PC-3 (cell line): ENCODE data around the gene CFAP410. TPM values are rescaled to one million over a fixed set of nuclear protein-coding genes. Genes with fewer than 3 reads are reported as not detected.

ENCODE experiments used
- ATAC-seq: fragments of 200-7000 bp; cut with Tn5 transposase; 2 replicates; pipeline ENCODE4 v1.9.1; 2020; ENCODE audit warnings: mild to moderate bottlenecking, moderate library complexity
- BruUV-seq: library from RNA; stranded (reverse); fragments of 400-500 nt; replicated peaks from 2 replicates; lab custom pipeline; 2021; lab: Mats Ljungman, UMichigan
- CTCF ChIA-PET: fragments of 300-600 bp; sonication (Branson Sonifier 250); formaldehyde crosslinking; loops from one replicate; lab custom pipeline; 2022; ENCODE audit warnings: antibody characterized with exemption; lab: Charles Lee
- POLR2A ChIA-PET: fragments of 300-600 bp; sonication (Branson Sonifier 250); formaldehyde crosslinking; loops from one replicate; lab custom pipeline; 2022; ENCODE audit warnings: antibody characterized with exemption; ENCODE audit not compliant: unreplicated experiment; lab: Charles Lee
- DNase-seq: peaks from one replicate; pipeline ENCODE4 v3.0.0-alpha.2; 2015
- H2AFZ ChIP-seq: fragments of 300-600 bp; sonication (generic); 2 replicates; pipeline ENCODE4 v1.6.0; 2016; ENCODE audit warnings: antibody characterized with exemption, low read length
- H3F3A ChIP-seq: fragments of 300-600 bp; sonication (generic); one replicate; pipeline ENCODE4 v1.6.0; 2017; ENCODE audit warnings: antibody characterized with exemption, low read length, control low read depth, mild to moderate bottlenecking; ENCODE audit not compliant: unreplicated experiment
- H3K27ac ChIP-seq: fragments of 300-600 bp; sonication (generic); 2 replicates; pipeline ENCODE4 v1.5.1; 2016; ENCODE audit warnings: mild to moderate bottlenecking, low read length
- H3K27me3 ChIP-seq: fragments of 300-600 bp; sonication (generic); 2 replicates; pipeline ENCODE4 v1.6.1; 2016; ENCODE audit warnings: low read length, mixed read lengths
- H3K36me3 ChIP-seq: fragments of 300-600 bp; sonication (generic); 2 replicates; pipeline ENCODE4 v1.6.1; 2016; ENCODE audit warnings: low read depth, mixed run types, low read length, mixed read lengths
- H3K4me1 ChIP-seq: fragments of 300-600 bp; sonication (generic); 2 replicates; pipeline ENCODE4 v1.5.1; 2016; ENCODE audit warnings: low read length; ENCODE audit not compliant: insufficient read depth
- H3K4me2 ChIP-seq: fragments of 300-600 bp; sonication (generic); 2 replicates; pipeline ENCODE4 v1.6.0; 2016; ENCODE audit warnings: low read length
- H3K4me3 ChIP-seq: fragments of 300-600 bp; sonication (generic); 2 replicates; pipeline ENCODE4 v1.5.1; 2016; ENCODE audit warnings: mild to moderate bottlenecking, low read length, mixed read lengths
- H3K79me2 ChIP-seq: fragments of 300-600 bp; sonication (generic); 2 replicates; pipeline ENCODE4 v1.6.1; 2017; ENCODE audit warnings: low read length, mixed read lengths
- H3K9ac ChIP-seq: fragments of 300-600 bp; sonication (generic); 2 replicates; pipeline ENCODE4 v1.6.0; 2016; ENCODE audit warnings: mild to moderate bottlenecking, low read length
- H3K9me2 ChIP-seq: fragments of 300-600 bp; sonication (generic); replicated peaks from 2 replicates; pipeline ENCODE4 v1.6.1; 2016; ENCODE audit warnings: mixed run types, low read length, mixed read lengths
- H3K9me3 ChIP-seq: fragments of 300-600 bp; sonication (generic); 2 replicates; pipeline ENCODE4 v1.6.1; 2016; ENCODE audit warnings: low read length, mixed read lengths
- H4K20me1 ChIP-seq: fragments of 300-600 bp; sonication (generic); 2 replicates; pipeline ENCODE4 v1.6.1; 2016; ENCODE audit warnings: low read length, mixed read lengths
- CTCF ChIP-seq: fragments of 300-600 bp; sonication (generic); conservative IDR thresholded peaks from 2 replicates; pipeline ENCODE4 v1.5.1; 2017; ENCODE audit warnings: antibody characterized with exemption, low read depth, mild to moderate bottlenecking, low read length
- EZH2 ChIP-seq: fragments of 300-600 bp; sonication (generic); IDR thresholded peaks from one replicate; pipeline ENCODE4 v1.6.1; 2017; ENCODE audit warnings: antibody characterized with exemption, mild to moderate bottlenecking, low read length; ENCODE audit not compliant: unreplicated experiment
- EZH2phosphoT487 ChIP-seq: fragments of 300-600 bp; sonication (generic); IDR thresholded peaks from 2 replicates; pipeline ENCODE4 v1.6.1; 2018; ENCODE audit warnings: mild to moderate bottlenecking, antibody characterized with exemption, low read length, borderline replicate concordance
- intact Hi-C: fragments of 100-400 bp; cut with micrococcal nuclease; formaldehyde crosslinking; loops from 2 replicates; pipeline ENCODE4 v1.9.0; 2023
- total RNA-seq: library from RNA; depleted of rRNA; stranded (reverse); fragments of >200 nt; gene quantifications from 2 replicates; pipeline ENCODE4 v1.2.3, GENCODE V29; 2014

Gene CFAP410
- total RNA-seq, 1 experiment from 2014 or later = 18.4 TPM

- H3K4me3 ChIP-seq = no peak overlapping the region
- no peaks in the 10 kb centered on the region for H3K9me2 ChIP-seq
- ATAC-seq (no peak), DNase-seq (no peak)
- POLR2A ChIA-PET = no interaction called here
- H3K9me3 ChIP-seq = no peaks in the 10 kb centered on the region
- no peak overlapping the region for H3K9ac ChIP-seq
- H4K20me1 ChIP-seq = no peaks in the 10 kb centered on the region
- H2AFZ ChIP-seq = no peak overlapping the region
- intact Hi-C loops = loop anchor here (10.0 kb wide), 1 partner anchor 123 kb away; the partner anchor contains the start of gene LRRC3
- CTCF ChIA-PET = no interaction called here
- no TSS peak for BruUV-seq
- no peaks in the 10 kb centered on the region for H3K4me1 ChIP-seq
- TF ChIP-seq EZH2 = no peak
- H3K36me3 ChIP-seq = no peaks in the 10 kb centered on the region; the same call in 1 of the 2 replicates
- H3K27me3 ChIP-seq = no peaks in the 10 kb centered on the region
- H3K27ac ChIP-seq = no peak overlapping the region
- H3F3A ChIP-seq = no peaks in the 10 kb centered on the region
- no peak overlapping the region for H3K4me2 ChIP-seq
- H3K79me2 ChIP-seq = no peaks in the 10 kb centered on the region
Observed at GRCh38 chr21:44331650-44332307, 7.4 kb downstream of the CFAP410 start.

GRCh38 chr21:44331209-44331608, 8.0 kb downstream of the CFAP410 start:
- H2AFZ ChIP-seq = no peak overlapping the region

GRCh38 chr21:44330698-44331097, 8.5 kb downstream of the CFAP410 start:
- Histone ChIP-seq H3K4me1 (no peaks in the 10 kb centered on the region), H3K79me2 (no peaks in the 10 kb centered on the region), H3K4me2 (no peak overlapping the region), H3K9me3 (no peaks in the 10 kb centered on the region), H3K4me3 (no peak overlapping the region), H2AFZ (no peak overlapping the region), H3K36me3 (peaks cover 5% of the 10 kb centered on the region; the same call in 1 of the 2 replicates), H4K20me1 (no peaks in the 10 kb centered on the region), H3K9ac (no peak overlapping the region), H3K27ac (no peak overlapping the region), H3K27me3 (no peaks in the 10 kb centered on the region), H3K9me2 (no peaks in the 10 kb centered on the region), H3F3A (no peaks in the 10 kb centered on the region)
- DNase-seq (no peak), ATAC-seq (no peak)
- ChIA-PET POLR2A (no interaction called here), CTCF (interaction anchor here (0.6 kb wide), 1 partner anchor 8 kb away, joined by 3 read pairs; the partner anchor contains the start of gene CFAP410)
- TF ChIP-seq EZH2 (no peak), EZH2phosphoT487 (no peak), CTCF (no peak)
- BruUV-seq = no TSS peak
- intact Hi-C loops = loop anchor here (10.0 kb wide), 1 partner anchor 124 kb away; the partner anchor contains the start of gene LRRC3

More at GRCh38 chr21:44331209-44331608, 8.0 kb downstream of the CFAP410 start:
- intact Hi-C loops = loop anchor here (10.0 kb wide), 1 partner anchor 124 kb away; the partner anchor contains the start of gene LRRC3
- no peaks in the 10 kb centered on the region for H3K27me3 ChIP-seq
- BruUV-seq = no TSS peak
- H3K36me3 ChIP-seq = no peaks in the 10 kb centered on the region; the same call in 1 of the 2 replicates
- TF ChIP-seq EZH2phosphoT487 = no peak
- no peak for TF ChIP-seq EZH2
- TF ChIP-seq CTCF = no peak
- H3K9me2 ChIP-seq = no peaks in the 10 kb centered on the region
- ATAC-seq (no peak), DNase-seq (no peak)
- ChIA-PET POLR2A (no interaction called here), CTCF (no interaction called here)
- no peak overlapping the region for H3K4me2 ChIP-seq
- no peaks in the 10 kb centered on the region for H3K4me1 ChIP-seq
- no peaks in the 10 kb centered on the region for H3K79me2 ChIP-seq
- H3K4me3 ChIP-seq = no peak overlapping the region
- no peaks in the 10 kb centered on the region for H4K20me1 ChIP-seq
- H3K9me3 ChIP-seq = no peaks in the 10 kb centered on the region
- H3K9ac ChIP-seq = no peak overlapping the region
- H3K27ac ChIP-seq = no peak overlapping the region
- no peaks in the 10 kb centered on the region for H3F3A ChIP-seq
